Left lung (tissue), 14 donors: ENCODE data around the gene GNS. TPM values are rescaled to one million over a fixed set of nuclear protein-coding genes. Genes with fewer than 3 reads are reported as not detected.

ENCODE experiments used
- ATAC-seq: fragments of 200-7000 bp; cut with Tn5 transposase; one replicate; pipeline ENCODE4 v1.9.1; 2020; ENCODE audit warnings: moderate library complexity
- DNase-seq, 4 donors: peaks; one replicate each; pipeline ENCODE4 v3.0.0-alpha.2; 2013 to 2020
- H3K27ac ChIP-seq, 2 donors: fragments of 200-600 bp; sonication (generic) in 1 of 2; one replicate each; pipeline versions ENCODE4 v1.5.0 to v1.8.0; 2020 to 2021
- H3K27me3 ChIP-seq, 2 donors: fragments of 200-600 bp; sonication (generic) in 1 of 2; one replicate each; pipeline versions ENCODE4 v1.5.0 to v1.8.0; 2020 to 2021
- H3K36me3 ChIP-seq, 2 donors: fragments of 200-600 bp; sonication (generic) in 1 of 2; one replicate each; pipeline versions ENCODE4 v1.5.0 to v1.8.0; 2020 to 2021
- H3K4me1 ChIP-seq, 2 donors: fragments of 200-600 bp; one replicate each; pipeline ENCODE4 v1.8.0; 2021
- H3K4me3 ChIP-seq, 2 donors: fragments of 200-600 bp; sonication (generic) in 1 of 2; one replicate each; pipeline versions ENCODE4 v1.5.0 to v1.8.0; 2020 to 2021; ENCODE audit warnings: mild to moderate bottlenecking in 1 of 2
- H3K9me3 ChIP-seq, 2 donors: fragments of 200-600 bp; sonication (generic) in 1 of 2; one replicate each; pipeline versions ENCODE4 v1.5.0 to v1.8.0; 2020 to 2021
- intact Hi-C, 2 donors: fragments of 100-400 bp; cut with DNase I; formaldehyde crosslinking; loops; one replicate each; pipeline versions ENCODE4 v1.11.2 to v1.14.2; 2022
- long read RNA-seq, 12 donors: library from polyadenylated mRNA in 2 of 12; unstranded in 2 of 12; transcript quantifications; one replicate each; pipeline ENCODE4 v2.0.0 and lab custom pipeline, GENCODE V29; 2019 to 2026
- polyA plus RNA-seq, 6 donors: library from polyadenylated mRNA; unstranded; fragments of 120-200 nt; gene quantifications; one replicate each; pipeline ENCODE4 v1.2.1, GENCODE V29; 2013; ENCODE audit not compliant: insufficient read length in 6 of 6
- total RNA-seq, 2 donors: library from RNA; stranded (reverse); fragmentation: NEBNext Ultra II Directional; extraction: Animal tissue kit (Norgen Biotek cat#: 25700); gene quantifications; one replicate each; pipeline ENCODE4 v1.2.1, GENCODE V29; 2021
- TF ChIP-seq, protein P1 (sequence below), 2 donors: fragments of 200-600 bp; sonication (generic) in 1 of 2; IDR thresholded peaks; one replicate each; pipeline versions ENCODE4 v1.5.0 to v1.8.0; 2021; ENCODE audit warnings: antibody characterized with exemption in 2 of 2
- donor health status: DM: no; HTN: yes; CAD: no.
- donor health status: DM: no; HTN: no; CAD: no.

The GNS gene
- total RNA-seq (100 to 1,000 TPM; 187 to 196 TPM), polyA plus RNA-seq (100 to 1,000 TPM in 1 of 6 donors, 10 to 100 TPM in 5; 77.3 to 106 (median 92.8) TPM)
- long read RNA-seq, donor 1, full-length matches to known transcripts, result 16 of 60 reads
- long read RNA-seq, donor 1, partial matches to known transcripts, result 44 of 60 reads
- long read RNA-seq, donor 1, other reads (novel, unspliced or antisense), result 0 of 60 reads
- long read RNA-seq, donor 2, full-length matches to known transcripts, result 13 of 42 reads
- long read RNA-seq, donor 2, partial matches to known transcripts, result 29 of 42 reads
- long read RNA-seq, donor 2, other reads (novel, unspliced or antisense), result 0 of 42 reads
- long read RNA-seq, donor 3, full-length matches to known transcripts, result 16 of 16 reads
- long read RNA-seq, donor 3, partial matches to known transcripts, result 0 of 16 reads
- long read RNA-seq, donor 3, other reads (novel, unspliced or antisense), result 0 of 16 reads
- long read RNA-seq, donor 4, full-length matches to known transcripts, result 1 of 14 reads
- long read RNA-seq, donor 4, partial matches to known transcripts, result 3 of 14 reads
- long read RNA-seq, donor 4, other reads (novel, unspliced or antisense), result 10 of 14 reads
- long read RNA-seq, donor 5, full-length matches to known transcripts, result 17 of 48 reads
- long read RNA-seq, donor 5, partial matches to known transcripts, result 31 of 48 reads
- long read RNA-seq, donor 5, other reads (novel, unspliced or antisense), result 0 of 48 reads
- long read RNA-seq, donor 6, full-length matches to known transcripts, result 9 of 18 reads
- long read RNA-seq, donor 6, partial matches to known transcripts, result 9 of 18 reads
- long read RNA-seq, donor 6, other reads (novel, unspliced or antisense), result 0 of 18 reads
- long read RNA-seq, donor 7, full-length matches to known transcripts, result 9 of 9 reads
- long read RNA-seq, donor 7, partial matches to known transcripts, result 0 of 9 reads
- long read RNA-seq, donor 7, other reads (novel, unspliced or antisense), result 0 of 9 reads
- long read RNA-seq, donor 8, full-length matches to known transcripts, result 15 of 29 reads
- long read RNA-seq, donor 8, partial matches to known transcripts, result 14 of 29 reads
- long read RNA-seq, donor 8, other reads (novel, unspliced or antisense), result 0 of 29 reads
- long read RNA-seq, donor 9, full-length matches to known transcripts, result 1 of 1 reads
- long read RNA-seq, donor 9, partial matches to known transcripts, result 0 of 1 reads
- long read RNA-seq, donor 9, other reads (novel, unspliced or antisense), result 0 of 1 reads
- long read RNA-seq, donor 10, full-length matches to known transcripts, result 2 of 20 reads
- long read RNA-seq, donor 10, partial matches to known transcripts, result 0 of 20 reads
- long read RNA-seq, donor 10, other reads (novel, unspliced or antisense), result 18 of 20 reads
- long read RNA-seq, donor 11, full-length matches to known transcripts, result 10 of 16 reads
- long read RNA-seq, donor 11, partial matches to known transcripts, result 6 of 16 reads
- long read RNA-seq, donor 11, other reads (novel, unspliced or antisense), result 0 of 16 reads
- long read RNA-seq, donor 12, full-length matches to known transcripts, result 10 of 18 reads
- long read RNA-seq, donor 12, partial matches to known transcripts, result 8 of 18 reads
- long read RNA-seq, donor 12, other reads (novel, unspliced or antisense), result 0 of 18 reads

GRCh38 chr12:64759035-64759894 is at the start of gene GNS:
GNS (minus strand) TSS chr12:64759406; CDS start chr12:64759276, 130 bp downstream.
- peaks cover 12 to 54% of the 10 kb centered on the region in 2 donors for H3K4me1 ChIP-seq
- no peaks in the 10 kb centered on the region for H3K27me3 ChIP-seq
- peak within 1 kb of the TSS; percentile 87 to 95 for H3K4me3 ChIP-seq
- H3K27ac ChIP-seq, result peak within 1 kb of the TSS; percentile 91 to 93
- DNase-seq, result peak; percentile 92 to 99 (median 97)
- no peaks in the 10 kb centered on the region for H3K9me3 ChIP-seq
- no peaks in the 10 kb centered on the region for H3K36me3 ChIP-seq
- intact Hi-C loops, result no loop called here
- peak; percentile 97 for ATAC-seq
- TF ChIP-seq, protein P1, sequence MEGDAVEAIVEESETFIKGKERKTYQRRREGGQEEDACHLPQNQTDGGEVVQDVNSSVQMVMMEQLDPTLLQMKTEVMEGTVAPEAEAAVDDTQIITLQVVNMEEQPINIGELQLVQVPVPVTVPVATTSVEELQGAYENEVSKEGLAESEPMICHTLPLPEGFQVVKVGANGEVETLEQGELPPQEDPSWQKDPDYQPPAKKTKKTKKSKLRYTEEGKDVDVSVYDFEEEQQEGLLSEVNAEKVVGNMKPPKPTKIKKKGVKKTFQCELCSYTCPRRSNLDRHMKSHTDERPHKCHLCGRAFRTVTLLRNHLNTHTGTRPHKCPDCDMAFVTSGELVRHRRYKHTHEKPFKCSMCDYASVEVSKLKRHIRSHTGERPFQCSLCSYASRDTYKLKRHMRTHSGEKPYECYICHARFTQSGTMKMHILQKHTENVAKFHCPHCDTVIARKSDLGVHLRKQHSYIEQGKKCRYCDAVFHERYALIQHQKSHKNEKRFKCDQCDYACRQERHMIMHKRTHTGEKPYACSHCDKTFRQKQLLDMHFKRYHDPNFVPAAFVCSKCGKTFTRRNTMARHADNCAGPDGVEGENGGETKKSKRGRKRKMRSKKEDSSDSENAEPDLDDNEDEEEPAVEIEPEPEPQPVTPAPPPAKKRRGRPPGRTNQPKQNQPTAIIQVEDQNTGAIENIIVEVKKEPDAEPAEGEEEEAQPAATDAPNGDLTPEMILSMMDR (IDR thresholded peaks at IDR 0.05), result no peak

GRCh38 chr12:64808110-64808509 is 48.9 kb upstream of the GNS start:
- DNase-seq (no peak), ATAC-seq (no peak)
- Histone ChIP-seq H3K4me1 (no peaks in the 10 kb centered on the region), H3K36me3 (no peaks in the 10 kb centered on the region), H3K27me3 (no peaks in the 10 kb centered on the region), H3K4me3 (no peak overlapping the region), H3K9me3 (no peaks in the 10 kb centered on the region), H3K27ac (no peak overlapping the region)
- intact Hi-C loops, result no loop called here
- TF ChIP-seq, protein P1 (IDR thresholded peaks at IDR 0.05), result no peak

GRCh38 chr12:64806593-64807460 is 47.6 kb upstream of the GNS start:
- Histone ChIP-seq H3K36me3 (no peaks in the 10 kb centered on the region), H3K27ac (no peak overlapping the region), H3K9me3 (no peaks in the 10 kb centered on the region), H3K4me3 (no peak overlapping the region), H3K27me3 (no peaks in the 10 kb centered on the region), H3K4me1 (no peaks in the 10 kb centered on the region)
- intact Hi-C loops, result no loop called here
- DNase-seq, result no peak
- no peak for ATAC-seq
- TF ChIP-seq, protein P1 (IDR thresholded peaks at IDR 0.05), result no peak
